RCC 7860 (cell line): ENCODE results near the gene CPB1.

Source experiments
- DNase-seq: peaks from one replicate; pipeline ENCODE4 v3.0.0-alpha.2; 2015; ENCODE audit warnings: low spot score
- FAIRE-seq: peaks from 2 replicates; lab custom pipeline; 2012; peaks lifted over from hg19 to GRCh38; lab: Jason Lieb, UNC

Gene CPB1

DNA sequence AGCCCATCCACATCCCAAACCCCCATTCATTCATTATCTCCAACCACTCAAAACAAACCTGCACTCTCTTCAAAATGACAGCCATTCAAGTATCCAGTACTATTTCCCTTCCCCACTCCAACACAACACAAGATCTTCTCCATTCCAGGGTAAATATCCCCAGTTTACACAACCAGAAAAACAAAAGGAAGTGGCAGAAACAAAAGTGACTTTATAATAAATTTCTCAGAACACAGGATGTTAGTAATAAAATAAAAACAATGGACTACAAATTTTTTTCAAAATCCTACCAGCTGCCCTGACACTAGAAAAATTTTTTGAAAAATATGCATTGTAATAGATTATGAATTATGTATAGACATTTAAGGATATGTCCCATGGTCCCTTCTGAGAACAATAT lies 51.6 kb downstream of the CPB1 start:
- no peak for FAIRE-seq
- DNase-seq = no peak

DNA sequence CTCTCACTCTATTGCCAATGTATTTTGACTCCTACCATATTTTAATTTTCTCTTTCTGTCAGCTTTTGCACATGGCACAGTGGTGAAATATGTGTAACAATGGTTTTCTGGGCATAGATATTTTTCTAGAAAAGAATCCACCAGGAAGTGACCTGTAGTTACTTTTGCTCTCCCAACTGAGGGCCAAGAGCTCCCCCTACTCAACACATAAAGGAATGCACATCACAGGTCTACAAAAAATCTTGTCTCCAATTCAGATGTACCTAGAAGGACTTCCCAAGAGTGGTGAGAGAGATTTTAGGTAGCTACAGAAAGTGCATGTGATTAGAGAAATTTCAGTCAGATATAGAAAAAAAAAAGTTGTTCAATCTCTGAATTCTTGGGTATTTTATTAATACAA lies 53.1 kb downstream of the CPB1 start:
- FAIRE-seq (peak; percentile 31), DNase-seq (peak; percentile 19)

- no peak for DNase-seq
- FAIRE-seq = no peak
These were observed 53.7 kb downstream of the CPB1 start for GRCh38 chr3:148881286-148881685.

- FAIRE-seq = no peak
- DNase-seq = no peak
These were observed 54.7 kb downstream of the CPB1 start for GRCh38 chr3:148882288-148882687.

GRCh38 chr3:148883163-148883562 lies 55.6 kb downstream of the CPB1 start:
- DNase-seq (no peak), FAIRE-seq (no peak)

DNA sequence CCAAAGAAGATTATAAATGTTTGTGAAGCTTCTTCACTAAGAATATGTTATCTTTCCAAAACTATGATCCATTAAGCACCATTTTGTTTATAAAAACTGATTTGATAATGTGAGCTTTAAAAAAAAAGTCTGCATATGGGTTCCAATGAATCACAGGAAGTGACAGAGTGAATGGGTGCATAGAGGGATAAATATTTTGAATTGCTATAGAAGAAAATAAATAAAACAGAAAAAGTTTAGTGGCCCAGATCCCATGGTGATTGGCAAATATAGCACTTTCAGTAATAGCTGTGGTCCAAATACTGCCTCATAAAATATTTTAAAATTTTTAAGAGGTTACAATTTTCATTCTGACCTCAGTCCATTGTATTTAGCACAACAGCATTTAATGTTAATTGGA lies 56.6 kb downstream of the CPB1 start:
- DNase-seq (no peak), FAIRE-seq (no peak)

- DNase-seq (no peak), FAIRE-seq (no peak)
These were observed 62.2 kb downstream of the CPB1 start for GRCh38 chr3:148889828-148890227.

GRCh38 chr3:148896062-148896461 lies 68.5 kb downstream of the CPB1 start:
- DNase-seq (no peak), FAIRE-seq (no peak)

- FAIRE-seq (no peak), DNase-seq (no peak)
These were observed 74.6 kb downstream of the CPB1 start for GRCh38 chr3:148901987-148902791.

- FAIRE-seq = no peak
- no peak for DNase-seq
These were observed 75.4 kb downstream of the CPB1 start for GRCh38 chr3:148903022-148903442.

- no peak for FAIRE-seq
- no peak for DNase-seq
These were observed 76.3 kb downstream of the CPB1 start for GRCh38 chr3:148903941-148904340.

DNA sequence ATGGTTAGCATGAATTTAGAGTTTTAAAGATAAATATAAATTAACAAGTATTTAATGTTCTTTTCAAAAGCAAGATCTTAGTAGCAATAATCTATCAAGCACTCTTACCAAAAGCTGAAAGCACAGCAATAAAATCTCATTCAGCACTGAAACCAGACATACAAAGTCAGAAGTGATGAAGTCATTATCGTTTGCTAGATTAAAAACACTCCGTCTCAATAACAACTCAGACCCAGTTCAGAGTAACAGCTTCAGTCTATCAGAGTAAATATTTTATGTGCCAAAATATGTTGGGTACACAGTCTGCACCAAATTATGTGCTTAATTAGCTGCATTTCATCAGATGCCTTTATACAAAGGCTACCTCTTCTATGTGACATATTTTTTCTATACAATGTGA lies 79.1 kb downstream of the CPB1 start:
- FAIRE-seq (no peak), DNase-seq (no peak)
